MCF 10A (cell line): ENCODE results near the gene FAM32A. TPM values are rescaled to one million over a fixed set of nuclear protein-coding genes. Genes with fewer than 3 reads are reported as not detected.

ENCODE experiments used
- BruUV-seq: library from RNA; stranded (reverse); fragments of 400-500 nt; replicated peaks from 2 replicates; lab custom pipeline; 2021; lab: Mats Ljungman, UMichigan
- CTCF ChIA-PET: fragments of 300-600 bp; sonication (Branson Sonifier 250); formaldehyde crosslinking; extraction: SDS; loops from one replicate; lab custom pipeline; 2021; ENCODE audit warnings: antibody characterized with exemption, inconsistent platforms; lab: Yijun Ruan, JAX
- POLR2A ChIA-PET: fragments of 300-600, 350-650 bp; sonication (Branson Sonifier 250); formaldehyde crosslinking; extraction: SDS; loops from one replicate; lab custom pipeline; 2020; ENCODE audit warnings: antibody characterized with exemption, inconsistent platforms; lab: Yijun Ruan, JAX
- DNase-seq: peaks from one replicate; pipeline ENCODE4 v3.0.0-alpha.2; 2018; ENCODE audit not compliant: unreplicated experiment
- H3K27ac Mint-ChIP-seq: one replicate; pipeline ENCODE4 v1.8.0; 2022; ENCODE audit warnings: mild to moderate bottlenecking, low read depth, mixed read lengths; ENCODE audit not compliant: unreplicated experiment
- H3K27me3 Mint-ChIP-seq: one replicate; pipeline ENCODE4 v1.8.0; 2022; ENCODE audit warnings: mixed read lengths; ENCODE audit not compliant: insufficient read depth, unreplicated experiment
- H3K36me3 Mint-ChIP-seq: one replicate; pipeline ENCODE4 v1.8.0; 2022; ENCODE audit warnings: mild to moderate bottlenecking, moderate library complexity, mixed read lengths; ENCODE audit not compliant: insufficient read depth, unreplicated experiment
- H3K4me1 Mint-ChIP-seq: one replicate; pipeline ENCODE4 v1.8.0; 2022; ENCODE audit warnings: mixed read lengths; ENCODE audit not compliant: insufficient read depth, unreplicated experiment
- H3K4me3 Mint-ChIP-seq: one replicate; pipeline ENCODE4 v1.8.0; 2022; ENCODE audit warnings: mild to moderate bottlenecking, moderate library complexity, mixed read lengths; ENCODE audit not compliant: unreplicated experiment
- H3K9me3 Mint-ChIP-seq: one replicate; pipeline ENCODE4 v1.8.0; 2022; ENCODE audit warnings: mixed read lengths; ENCODE audit not compliant: unreplicated experiment
- intact Hi-C: fragments of 100-400 bp; cut with micrococcal nuclease; formaldehyde crosslinking; loops from 2 replicates; pipeline ENCODE4 v1.14.1; 2022
- total RNA-seq: library from RNA; stranded (reverse); gene quantifications from 2 replicates; pipeline ENCODE4 v1.2.3, GENCODE V29; 2022
- TF ChIP-seq, protein P1 (sequence below): fragments of 200-600 bp; IDR thresholded peaks from one replicate; pipeline ENCODE4 v1.8.0; 2022; ENCODE audit warnings: antibody characterized with exemption, mild to moderate bottlenecking; ENCODE audit not compliant: unreplicated experiment

Gene FAM32A
- total RNA-seq, 1 experiment from 2014 or later = 48.1 TPM

DNA sequence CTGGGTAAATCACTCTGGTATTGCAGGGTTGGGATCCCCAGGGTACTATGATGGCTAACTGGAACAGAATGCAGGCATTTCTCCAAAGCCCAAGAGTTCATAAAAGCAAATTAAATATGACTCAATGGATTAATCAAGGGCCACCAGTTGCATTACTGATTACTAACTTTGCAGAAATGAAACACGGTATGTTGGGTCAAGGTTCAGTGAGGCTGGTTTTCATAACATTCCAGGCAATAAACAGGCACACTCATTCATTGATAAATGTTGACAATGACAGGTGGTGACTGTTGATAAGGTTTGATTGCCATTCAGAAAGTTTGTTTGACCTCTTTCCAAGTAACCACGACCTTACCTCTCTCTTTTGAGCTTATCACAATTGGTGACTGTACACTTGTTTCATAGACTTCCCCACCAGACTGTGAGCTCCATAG is 12.0 kb downstream of the FAM32A start:
- Mint-ChIP-seq H3K9me3 (no peaks in the 10 kb centered on the region), H3K27ac (peak overlapping the region; percentile 59), H3K36me3 (peaks cover 21% of the 10 kb centered on the region), H3K4me3 (peak overlapping the region; percentile 74), H3K4me1 (peaks cover 31% of the 10 kb centered on the region), H3K27me3 (no peaks in the 10 kb centered on the region)
- intact Hi-C loops = loop anchor here (1.0 kb wide), 1 partner anchor 12 kb away; the partner anchor contains the start of gene FAM32A
- peak; percentile 33 for DNase-seq
- ChIA-PET POLR2A (interaction anchor here (0.5 to 2.0 kb wide), 6 partner anchors 8 to 1251 kb away, joined by 3 to 24 read pairs (median 3); partner anchors contain the start of genes FAM32A and RAB8A), CTCF (interaction anchor here (0.6 to 1.1 kb wide), 3 partner anchors 9 to 156 kb away, joined by 3 read pairs; no protein-coding TSS in a partner anchor)
- TF ChIP-seq, protein P1, sequence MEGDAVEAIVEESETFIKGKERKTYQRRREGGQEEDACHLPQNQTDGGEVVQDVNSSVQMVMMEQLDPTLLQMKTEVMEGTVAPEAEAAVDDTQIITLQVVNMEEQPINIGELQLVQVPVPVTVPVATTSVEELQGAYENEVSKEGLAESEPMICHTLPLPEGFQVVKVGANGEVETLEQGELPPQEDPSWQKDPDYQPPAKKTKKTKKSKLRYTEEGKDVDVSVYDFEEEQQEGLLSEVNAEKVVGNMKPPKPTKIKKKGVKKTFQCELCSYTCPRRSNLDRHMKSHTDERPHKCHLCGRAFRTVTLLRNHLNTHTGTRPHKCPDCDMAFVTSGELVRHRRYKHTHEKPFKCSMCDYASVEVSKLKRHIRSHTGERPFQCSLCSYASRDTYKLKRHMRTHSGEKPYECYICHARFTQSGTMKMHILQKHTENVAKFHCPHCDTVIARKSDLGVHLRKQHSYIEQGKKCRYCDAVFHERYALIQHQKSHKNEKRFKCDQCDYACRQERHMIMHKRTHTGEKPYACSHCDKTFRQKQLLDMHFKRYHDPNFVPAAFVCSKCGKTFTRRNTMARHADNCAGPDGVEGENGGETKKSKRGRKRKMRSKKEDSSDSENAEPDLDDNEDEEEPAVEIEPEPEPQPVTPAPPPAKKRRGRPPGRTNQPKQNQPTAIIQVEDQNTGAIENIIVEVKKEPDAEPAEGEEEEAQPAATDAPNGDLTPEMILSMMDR = no peak
- BruUV-seq = TSS peak; percentile 92

DNA sequence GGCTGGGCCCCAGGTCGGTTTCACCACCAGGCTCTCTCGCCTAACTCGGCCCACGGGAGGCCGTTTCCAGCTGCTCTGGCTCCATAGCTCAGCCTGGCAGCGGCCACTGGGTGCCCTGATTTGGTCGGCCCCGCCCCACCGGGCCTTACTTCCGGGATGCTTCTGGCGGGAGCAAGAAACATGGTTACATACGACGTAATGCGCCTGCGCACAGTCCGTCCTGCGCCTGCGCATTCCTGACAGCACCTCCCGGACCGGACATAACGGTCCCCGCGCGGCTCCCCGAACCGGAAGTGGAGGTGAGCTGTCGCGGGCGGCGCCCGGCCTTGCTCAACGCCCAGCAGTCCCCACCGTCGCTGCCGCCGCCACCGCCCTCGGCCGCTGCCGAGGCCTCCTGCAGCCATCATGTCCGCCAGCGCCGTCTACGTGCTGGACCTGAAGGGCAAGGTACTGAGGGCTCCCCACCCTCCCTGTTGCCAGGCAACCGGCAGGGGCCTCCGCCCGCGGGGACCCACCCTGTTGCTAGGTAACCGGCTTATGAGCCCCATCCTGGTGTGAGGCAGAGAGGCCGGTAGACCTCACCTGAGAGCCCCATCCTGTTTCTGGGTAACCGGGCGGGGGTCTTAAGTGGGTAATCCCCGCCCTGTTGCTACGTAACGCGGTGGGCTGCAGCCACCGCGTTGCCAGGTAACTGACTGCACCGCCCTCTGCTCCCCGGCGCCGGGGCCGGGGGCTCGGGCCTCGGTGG is 12.6 kb downstream of the FAM32A start, which contains the start of gene AP1M1:
TSS of gene AP1M1 (plus strand) at position 290 of the 748 bp plus-strand sequence. CDS start at position 406, 116 bp downstream.
- peak within 1 kb of the TSS; percentile 59 for H3K27ac Mint-ChIP-seq
- no peaks in the 10 kb centered on the region for H3K27me3 Mint-ChIP-seq
- DNase-seq = peak; percentile 99
- TF ChIP-seq, protein P1 = no peak
- peak within 1 kb of the TSS; percentile 74 for H3K4me3 Mint-ChIP-seq
- intact Hi-C loops = loop anchor here (1.0 kb wide), 1 partner anchor 12 kb away; the partner anchor contains the start of gene FAM32A
- peaks cover 20% of the 10 kb centered on the region for H3K36me3 Mint-ChIP-seq
- POLR2A ChIA-PET = interaction anchor here (0.5 to 2.0 kb wide), 7 partner anchors 8 to 1252 kb away, joined by 3 to 24 read pairs (median 3); partner anchors contain the start of genes FAM32A and RAB8A
- peaks cover 31% of the 10 kb centered on the region for H3K4me1 Mint-ChIP-seq
- no peaks in the 10 kb centered on the region for H3K9me3 Mint-ChIP-seq
- BruUV-seq = no TSS peak
- CTCF ChIA-PET = interaction anchor here (0.6 to 1.1 kb wide), 5 partner anchors 10 to 157 kb away, joined by 3 read pairs; partner anchors contain the start of gene FAM32A

DNA sequence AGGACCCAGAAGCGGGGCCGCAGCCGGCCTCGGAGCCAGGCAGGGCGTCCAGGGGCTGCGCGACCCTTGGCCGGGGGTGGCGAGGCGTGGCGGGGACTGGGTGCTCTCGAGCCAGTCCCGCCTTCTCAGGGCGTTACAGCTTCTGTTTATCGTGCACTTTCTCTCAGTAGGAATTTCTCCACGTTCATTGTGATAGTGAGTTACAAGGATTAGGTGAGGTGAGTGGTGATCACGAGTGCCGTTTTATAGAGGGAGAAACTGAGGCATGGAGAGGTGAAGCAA is 13.1 kb downstream of the FAM32A start:
- no peaks in the 10 kb centered on the region for H3K9me3 Mint-ChIP-seq
- no peak overlapping the region for H3K27ac Mint-ChIP-seq
- ChIA-PET CTCF (interaction anchor here (0.7 kb wide), 2 partner anchors 13 to 19 kb away, joined by 3 read pairs; partner anchors contain the start of gene FAM32A), POLR2A (interaction anchor here (0.7 to 2.0 kb wide), 3 partner anchors 13 to 157 kb away, joined by 3 to 24 read pairs (median 3); partner anchors contain the start of gene FAM32A)
- no TSS peak for BruUV-seq
- no peak for DNase-seq
- H3K4me3 Mint-ChIP-seq = peak overlapping the region; percentile 74
- peaks cover 21% of the 10 kb centered on the region for H3K36me3 Mint-ChIP-seq
- H3K4me1 Mint-ChIP-seq = peaks cover 31% of the 10 kb centered on the region
- intact Hi-C loops = no loop called here
- TF ChIP-seq, protein P1 = no peak
- no peaks in the 10 kb centered on the region for H3K27me3 Mint-ChIP-seq

DNA sequence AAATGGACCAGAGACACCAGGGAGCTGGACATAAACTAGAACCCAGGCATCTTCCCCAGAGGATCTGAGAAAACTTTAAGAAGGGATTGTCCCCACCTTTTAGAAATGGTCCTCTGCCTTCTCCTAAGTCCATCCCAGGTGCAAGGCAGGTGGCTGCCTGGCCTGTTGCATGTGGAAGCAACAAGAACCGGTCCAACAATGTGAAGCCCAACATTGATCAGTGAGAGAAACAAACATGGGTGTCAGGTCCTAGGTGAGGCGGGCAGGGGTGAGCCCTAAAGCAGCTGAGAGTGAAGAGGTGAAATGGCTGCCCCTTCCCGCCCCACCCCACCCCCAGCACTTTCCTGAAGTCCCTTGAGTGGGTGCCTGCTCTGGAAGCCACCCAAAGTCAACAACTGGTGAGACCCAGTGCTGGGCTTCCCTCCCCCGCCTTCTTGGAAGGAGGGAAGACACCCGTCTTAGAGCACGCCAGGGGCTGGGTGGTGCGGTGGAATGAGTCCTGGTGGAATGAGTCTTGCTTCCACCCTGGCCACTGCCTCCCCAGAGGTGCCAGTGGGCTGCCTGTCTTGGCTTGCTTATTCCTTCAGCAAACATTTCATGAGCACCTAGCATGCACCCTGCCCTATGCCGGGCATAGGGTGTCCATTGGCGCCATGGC is 14.2 kb downstream of the FAM32A start:
- ChIA-PET CTCF (interaction anchor here (0.6 kb wide), 1 partner anchor 1266 kb away, joined by 3 read pairs; no protein-coding TSS in a partner anchor), POLR2A (no interaction called here)
- Mint-ChIP-seq H3K9me3 (no peaks in the 10 kb centered on the region), H3K4me1 (peaks cover 31% of the 10 kb centered on the region), H3K27ac (peak overlapping the region; percentile 78), H3K27me3 (no peaks in the 10 kb centered on the region), H3K36me3 (peaks cover 29% of the 10 kb centered on the region), H3K4me3 (peak overlapping the region; percentile 74)
- DNase-seq = no peak
- no TSS peak for BruUV-seq
- TF ChIP-seq, protein P1 = no peak
- intact Hi-C loops = no loop called here
